Measurements from ENCODE around the gene DENND1A. TPM values are rescaled to one million over a fixed set of nuclear protein-coding genes. Genes with fewer than 3 reads are reported as not detected.

DENND1A gene
- total RNA-seq, 1 donor from 2014 or later, result 23.0 TPM

- no peaks in the 10 kb centered on the region for H3K36me3 ChIP-seq
- H3K4me3 ChIP-seq, result no peak overlapping the region
- H3K9me3 ChIP-seq, result no peaks in the 10 kb centered on the region
- DNase-seq (no peak), ATAC-seq (no peak)
- H3K27me3 ChIP-seq (ENCODE audit: low read depth), result no peaks in the 10 kb centered on the region
- TF ChIP-seq CTCF (IDR thresholded peaks at IDR 0.05), result no peak
- peaks cover 18% of the 10 kb centered on the region for H3K4me1 ChIP-seq
- intact Hi-C loops (cut with DNase I), result no loop called here
- no peak overlapping the region for H3K27ac ChIP-seq
These were observed 587.7 kb downstream of the DENND1A start for GRCh38 chr9:123342247-123342646.

GRCh38 chr9:123341816-123342215, 588.1 kb downstream of the DENND1A start:
- no peak for ATAC-seq
- no peak overlapping the region for H3K27ac ChIP-seq
- no peak for DNase-seq
- H3K4me3 ChIP-seq, result no peak overlapping the region
- H3K4me1 ChIP-seq, result peaks cover 18% of the 10 kb centered on the region
- no peaks in the 10 kb centered on the region for H3K36me3 ChIP-seq
- intact Hi-C loops (cut with DNase I), result no loop called here
- TF ChIP-seq CTCF (IDR thresholded peaks at IDR 0.05), result no peak
- H3K9me3 ChIP-seq, result no peaks in the 10 kb centered on the region
- no peaks in the 10 kb centered on the region for H3K27me3 ChIP-seq (ENCODE audit: low read depth)

GRCh38 chr9:123339666-123340510, 590.0 kb downstream of the DENND1A start:
- no peaks in the 10 kb centered on the region for H3K9me3 ChIP-seq
- intact Hi-C loops (cut with DNase I), result no loop called here
- no peaks in the 10 kb centered on the region for H3K36me3 ChIP-seq
- TF ChIP-seq CTCF (IDR thresholded peaks at IDR 0.05), result no peak
- peak; percentile 11 to 64 for ATAC-seq
- peak overlapping the region; percentile 49 for H3K27ac ChIP-seq
- peaks cover 23% of the 10 kb centered on the region for H3K4me1 ChIP-seq
- H3K4me3 ChIP-seq, result peak overlapping the region; percentile 42
- DNase-seq, result no peak
- H3K27me3 ChIP-seq (ENCODE audit: low read depth), result no peaks in the 10 kb centered on the region

- Histone ChIP-seq H3K4me1 (peaks cover 23% of the 10 kb centered on the region), H3K27me3 (ENCODE audit: low read depth) (no peaks in the 10 kb centered on the region), H3K9me3 (no peaks in the 10 kb centered on the region), H3K27ac (peak overlapping the region; percentile 49), H3K4me3 (peak overlapping the region; percentile 42), H3K36me3 (no peaks in the 10 kb centered on the region)
- intact Hi-C loops (cut with DNase I), result no loop called here
- DNase-seq (peak; percentile 62), ATAC-seq (peak; percentile 28 to 60)
- no peak for TF ChIP-seq CTCF (IDR thresholded peaks at IDR 0.05)
These were observed 590.9 kb downstream of the DENND1A start for GRCh38 chr9:123338710-123339665.

GRCh38 chr9:123337971-123338370, 592.0 kb downstream of the DENND1A start:
- ATAC-seq, result no peak
- intact Hi-C loops (cut with DNase I), result no loop called here

More at GRCh38 chr9:123337971-123338370, 592.0 kb downstream of the DENND1A start:
- no peak for TF ChIP-seq CTCF (IDR thresholded peaks at IDR 0.05)
- Histone ChIP-seq H3K4me3 (no peak overlapping the region), H3K36me3 (no peaks in the 10 kb centered on the region), H3K27ac (no peak overlapping the region), H3K9me3 (no peaks in the 10 kb centered on the region), H3K27me3 (ENCODE audit: low read depth) (no peaks in the 10 kb centered on the region), H3K4me1 (peaks cover 19% of the 10 kb centered on the region)
- DNase-seq, result no peak

Measured in lower lobe of right lung (tissue), 2 donors.